ENCODE results near the gene GPR4.

Gene GPR4

DNA sequence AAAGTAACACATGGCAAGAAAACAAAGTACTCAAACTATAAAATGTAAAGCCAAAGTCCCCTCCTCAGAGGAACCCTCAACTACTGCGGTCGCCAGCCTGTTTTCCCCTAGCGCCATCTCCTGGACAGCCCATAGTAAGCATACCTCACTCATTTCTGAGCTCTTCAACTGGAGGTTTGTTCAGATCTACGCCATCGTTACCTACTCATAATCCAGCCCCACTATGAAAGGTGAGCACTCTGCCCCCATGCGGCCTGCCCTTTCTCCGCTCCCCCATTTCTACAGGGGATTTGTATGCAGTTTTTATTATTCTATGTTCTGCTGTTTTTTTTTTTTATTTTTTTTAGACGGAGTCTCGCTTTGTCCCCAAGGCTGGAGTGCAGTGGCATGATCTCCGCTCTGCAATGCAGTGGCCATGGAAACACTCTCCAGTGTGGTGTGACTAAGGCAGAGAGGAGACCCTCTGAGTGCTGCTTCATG, 43.6 kb downstream of the GPR4 start:
- peaks cover 19% of the 10 kb centered on the region for H3K79me1 ChIP-seq (replicated peaks; ENCODE audit: low read length, poor library complexity, severe bottlenecking)
- H4K91ac ChIP-seq (ENCODE audit: low read length), result no peak overlapping the region
- H2BK15ac ChIP-seq (ENCODE audit: low read depth, poor library complexity, severe bottlenecking), result no peak overlapping the region
- no peaks in the 10 kb centered on the region for H3K9me3 ChIP-seq (ENCODE audit: control insufficient read depth, low read length)
- no peak overlapping the region for H3K14ac ChIP-seq (ENCODE audit: low read length in 2 of 2)
- H3K4me3 ChIP-seq (ENCODE audit: insufficient read depth in 1 of 2, low read depth in 1 of 2, low read length in 2 of 2), result no peak overlapping the region
- WGBS, result 63% methylated on average over 6 of the region's 10 CpGs
- H2AK5ac ChIP-seq (ENCODE audit: low read length, severe bottlenecking), result no peak overlapping the region
- no peak overlapping the region for H2BK5ac ChIP-seq (ENCODE audit: low read depth, low read length, poor library complexity, severe bottlenecking)
- H3K4me2 ChIP-seq (ENCODE audit: low read length, poor library complexity, severe bottlenecking), result no peak overlapping the region
- no peak overlapping the region for H3K4ac ChIP-seq (ENCODE audit: low read depth in 1 of 2, low read length in 2 of 2)
- peaks cover 3 to 18% of the 10 kb centered on the region in 2 experiments for H3K36me3 ChIP-seq (ENCODE audit: control insufficient read depth in 1 of 2, insufficient read depth in 2 of 2, low read depth in 1 of 2, low read length in 2 of 2)
- H3K9ac ChIP-seq (ENCODE audit: low read length), result peak overlapping the region; percentile 26
- peaks cover 8% of the 10 kb centered on the region for H3K4me1 ChIP-seq (ENCODE audit: control insufficient read depth, insufficient read depth, low read depth, low read length)
- H2BK12ac ChIP-seq (ENCODE audit: low read length in 2 of 2), result no peak overlapping the region
- H2AFZ ChIP-seq (ENCODE audit: low read depth, low read length), result no peak overlapping the region
- H4K8ac ChIP-seq (ENCODE audit: low read length), result no peak overlapping the region
- peak; percentile 54 for DNase-seq
- H3K23ac ChIP-seq (ENCODE audit: low read length in 2 of 2), result no peak overlapping the region
- H3K27me3 ChIP-seq (ENCODE audit: control insufficient read depth in 1 of 2, insufficient read depth in 1 of 2, low read length in 2 of 2), result no peaks in the 10 kb centered on the region
- no peak overlapping the region for H3K18ac ChIP-seq (ENCODE audit: low read depth in 1 of 2, low read length in 2 of 2)
- no peak overlapping the region for H2BK120ac ChIP-seq (ENCODE audit: low read depth, low read length)
- no peak overlapping the region for H3K27ac ChIP-seq (ENCODE audit: low read length, poor library complexity, severe bottlenecking)

DNA sequence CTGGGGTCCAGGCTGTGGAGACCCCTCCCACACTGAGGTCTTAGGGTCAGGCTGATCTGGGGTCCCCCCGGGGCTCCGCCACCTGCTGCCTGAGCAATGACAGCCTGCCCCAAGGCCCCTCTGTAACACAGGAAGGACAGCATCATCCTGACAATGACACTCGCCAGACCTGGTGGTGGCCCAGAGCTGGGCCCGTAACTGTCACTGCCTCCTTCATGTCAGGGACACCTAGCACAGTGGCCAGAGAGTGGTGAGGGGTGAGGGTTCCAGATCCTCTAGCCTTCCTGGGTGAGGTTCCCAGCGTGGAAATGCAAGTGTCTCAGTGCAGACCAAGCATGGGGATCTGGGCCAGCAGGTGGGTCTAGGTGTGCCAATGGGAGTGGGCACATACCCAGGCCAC, 45.2 kb downstream of the GPR4 start:
- Histone ChIP-seq H2BK120ac (ENCODE audit: low read depth, low read length) (no peak overlapping the region), H4K91ac (ENCODE audit: low read length) (no peak overlapping the region), H3K9ac (ENCODE audit: low read length) (no peak overlapping the region), H3K9me3 (ENCODE audit: control insufficient read depth, low read length) (no peaks in the 10 kb centered on the region), H3K4me2 (ENCODE audit: low read length, poor library complexity, severe bottlenecking) (no peak overlapping the region), H2AFZ (ENCODE audit: low read depth, low read length) (no peak overlapping the region), H3K36me3 (ENCODE audit: control insufficient read depth in 1 of 2, insufficient read depth in 2 of 2, low read depth in 1 of 2, low read length in 2 of 2) (peaks cover 9 to 27% of the 10 kb centered on the region in 2 experiments), H3K4ac (ENCODE audit: low read depth in 1 of 2, low read length in 2 of 2) (no peak overlapping the region), H3K4me3 (ENCODE audit: insufficient read depth in 1 of 2, low read depth in 1 of 2, low read length in 2 of 2) (no peak overlapping the region), H3K23ac (ENCODE audit: low read length in 2 of 2) (no peak overlapping the region), H4K8ac (ENCODE audit: low read length) (no peak overlapping the region), H3K14ac (ENCODE audit: low read length in 2 of 2) (no peak overlapping the region), H3K18ac (ENCODE audit: low read depth in 1 of 2, low read length in 2 of 2) (no peak overlapping the region), H2AK5ac (ENCODE audit: low read length, severe bottlenecking) (no peak overlapping the region), H2BK15ac (ENCODE audit: low read depth, poor library complexity, severe bottlenecking) (no peak overlapping the region), H3K27me3 (ENCODE audit: control insufficient read depth in 1 of 2, insufficient read depth in 1 of 2, low read length in 2 of 2) (no peaks in the 10 kb centered on the region), H3K27ac (ENCODE audit: low read length, poor library complexity, severe bottlenecking) (no peak overlapping the region), H2BK5ac (ENCODE audit: low read depth, low read length, poor library complexity, severe bottlenecking) (no peak overlapping the region), H2BK12ac (ENCODE audit: low read length in 2 of 2) (no peak overlapping the region), H3K4me1 (ENCODE audit: control insufficient read depth, insufficient read depth, low read depth, low read length) (peaks cover 7% of the 10 kb centered on the region), H3K79me1 (replicated peaks; ENCODE audit: low read length, poor library complexity, severe bottlenecking) (peaks cover 25% of the 10 kb centered on the region)
- no peak for DNase-seq
- 94% methylated on average over 5 of the region's 5 CpGs for WGBS

DNA sequence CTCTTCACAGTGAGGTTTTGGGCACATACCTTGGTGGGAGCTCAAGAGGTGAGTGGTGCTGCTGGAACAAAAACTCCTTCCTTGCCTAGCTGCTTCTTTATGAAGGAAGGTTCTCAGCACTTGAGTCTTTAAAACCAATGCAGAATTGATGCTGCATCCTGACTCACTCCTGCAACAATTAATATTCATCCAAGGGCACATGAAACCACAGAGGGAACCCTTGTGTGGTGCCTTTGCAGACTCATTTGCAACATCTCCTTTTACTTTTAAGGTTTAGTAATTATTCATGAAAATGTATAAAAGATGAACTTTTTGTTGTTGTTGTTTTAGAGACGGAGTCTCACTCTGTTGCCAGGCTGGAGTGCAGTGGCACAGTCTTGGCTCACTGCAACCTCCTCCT, 47.5 kb downstream of the GPR4 start:
- no peak for DNase-seq
- no peak overlapping the region for H3K23ac ChIP-seq (ENCODE audit: low read length in 2 of 2)
- H3K36me3 ChIP-seq (ENCODE audit: control insufficient read depth in 1 of 2, insufficient read depth in 2 of 2, low read depth in 1 of 2, low read length in 2 of 2), result peaks cover 9 to 37% of the 10 kb centered on the region in 2 experiments
- H3K4me1 ChIP-seq (ENCODE audit: control insufficient read depth, insufficient read depth, low read depth, low read length), result peaks cover 7% of the 10 kb centered on the region
- no peak overlapping the region for H2BK12ac ChIP-seq (ENCODE audit: low read length in 2 of 2)
- no peaks in the 10 kb centered on the region for H3K27me3 ChIP-seq (ENCODE audit: control insufficient read depth in 1 of 2, insufficient read depth in 1 of 2, low read length in 2 of 2)
- H2BK120ac ChIP-seq (ENCODE audit: low read depth, low read length), result no peak overlapping the region
- no peak overlapping the region for H2BK5ac ChIP-seq (ENCODE audit: low read depth, low read length, poor library complexity, severe bottlenecking)
- 90% methylated on average over 1 of the region's 1 CpG for WGBS
- H3K4ac ChIP-seq (ENCODE audit: low read depth in 1 of 2, low read length in 2 of 2), result no peak overlapping the region
- no peak overlapping the region for H4K8ac ChIP-seq (ENCODE audit: low read length)
- H3K27ac ChIP-seq (ENCODE audit: low read length, poor library complexity, severe bottlenecking), result no peak overlapping the region
- H3K9ac ChIP-seq (ENCODE audit: low read length), result no peak overlapping the region
- H3K18ac ChIP-seq (ENCODE audit: low read depth in 1 of 2, low read length in 2 of 2), result no peak overlapping the region
- H3K4me3 ChIP-seq (ENCODE audit: insufficient read depth in 1 of 2, low read depth in 1 of 2, low read length in 2 of 2), result no peak overlapping the region
- no peaks in the 10 kb centered on the region for H3K9me3 ChIP-seq (ENCODE audit: control insufficient read depth, low read length)
- peaks cover 26% of the 10 kb centered on the region for H3K79me1 ChIP-seq (replicated peaks; ENCODE audit: low read length, poor library complexity, severe bottlenecking)
- no peak overlapping the region for H3K14ac ChIP-seq (ENCODE audit: low read length in 2 of 2)
- H2AFZ ChIP-seq (ENCODE audit: low read depth, low read length), result no peak overlapping the region
- H4K91ac ChIP-seq (ENCODE audit: low read length), result no peak overlapping the region
- no peak overlapping the region for H2BK15ac ChIP-seq (ENCODE audit: low read depth, poor library complexity, severe bottlenecking)
- H3K4me2 ChIP-seq (ENCODE audit: low read length, poor library complexity, severe bottlenecking), result no peak overlapping the region
- no peak overlapping the region for H2AK5ac ChIP-seq (ENCODE audit: low read length, severe bottlenecking)

DNA sequence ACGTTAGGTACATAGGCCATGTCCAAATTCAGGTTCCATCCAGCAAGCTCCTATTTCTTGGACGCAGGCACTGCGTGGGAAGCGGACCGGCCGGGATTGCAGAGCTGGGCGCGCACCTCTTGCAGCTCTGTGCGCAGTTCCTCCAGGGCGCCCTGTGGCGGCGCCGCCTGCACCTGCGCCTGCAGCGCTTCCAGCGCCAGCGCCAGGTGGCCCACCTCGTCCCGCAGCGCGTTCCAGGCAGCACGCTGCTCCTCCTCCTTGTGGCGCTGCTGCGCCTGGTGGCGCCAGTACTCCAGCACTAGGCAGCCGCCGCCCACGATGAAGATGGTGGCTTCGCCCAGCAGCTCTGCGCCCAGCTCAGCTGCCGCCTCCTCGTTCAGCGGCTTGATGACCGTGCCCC, 48.5 kb downstream of the GPR4 start:
- no peak overlapping the region for H3K18ac ChIP-seq (ENCODE audit: low read depth in 1 of 2, low read length in 2 of 2)

More for the DNA sequence above, 48.5 kb downstream of the GPR4 start:
- no peaks in the 10 kb centered on the region for H3K9me3 ChIP-seq (ENCODE audit: control insufficient read depth, low read length)
- no peak overlapping the region for H2BK12ac ChIP-seq (ENCODE audit: low read length in 2 of 2)
- H3K4me2 ChIP-seq (ENCODE audit: low read length, poor library complexity, severe bottlenecking), result no peak overlapping the region
- no peak overlapping the region for H3K4ac ChIP-seq (ENCODE audit: low read depth in 1 of 2, low read length in 2 of 2)
- no peaks in the 10 kb centered on the region for H3K27me3 ChIP-seq (ENCODE audit: control insufficient read depth in 1 of 2, insufficient read depth in 1 of 2, low read length in 2 of 2)
- H4K8ac ChIP-seq (ENCODE audit: low read length), result no peak overlapping the region
- H3K9ac ChIP-seq (ENCODE audit: low read length), result no peak overlapping the region
- WGBS, result 70% methylated on average over 34 of the region's 34 CpGs
- H2AK5ac ChIP-seq (ENCODE audit: low read length, severe bottlenecking), result no peak overlapping the region
- H3K14ac ChIP-seq (ENCODE audit: low read length in 2 of 2), result no peak overlapping the region
- no peak overlapping the region for H2BK120ac ChIP-seq (ENCODE audit: low read depth, low read length)
- H3K36me3 ChIP-seq (ENCODE audit: control insufficient read depth in 1 of 2, insufficient read depth in 2 of 2, low read depth in 1 of 2, low read length in 2 of 2), result peaks cover 9 to 42% of the 10 kb centered on the region in 2 experiments
- no peak overlapping the region for H3K4me3 ChIP-seq (ENCODE audit: insufficient read depth in 1 of 2, low read depth in 1 of 2, low read length in 2 of 2)
- no peak overlapping the region for H3K27ac ChIP-seq (ENCODE audit: low read length, poor library complexity, severe bottlenecking)
- DNase-seq, result no peak
- no peak overlapping the region for H3K23ac ChIP-seq (ENCODE audit: low read length in 2 of 2)
- H4K91ac ChIP-seq (ENCODE audit: low read length), result no peak overlapping the region
- H2AFZ ChIP-seq (ENCODE audit: low read depth, low read length), result no peak overlapping the region
- H2BK5ac ChIP-seq (ENCODE audit: low read depth, low read length, poor library complexity, severe bottlenecking), result no peak overlapping the region
- H3K4me1 ChIP-seq (ENCODE audit: control insufficient read depth, insufficient read depth, low read depth, low read length), result peaks cover 9% of the 10 kb centered on the region
- H3K79me1 ChIP-seq (replicated peaks; ENCODE audit: low read length, poor library complexity, severe bottlenecking), result peaks cover 28% of the 10 kb centered on the region
- no peak overlapping the region for H2BK15ac ChIP-seq (ENCODE audit: low read depth, poor library complexity, severe bottlenecking)
